Tibial artery (tissue), 4 donors: ENCODE results near the gene GTSF1L.

Experiments
- DNase-seq, 2 donors: peaks; one replicate each; pipeline ENCODE4 v3.0.0-alpha.2; 2019
- H3K27ac ChIP-seq, 2 donors: fragments of 200-600 bp; sonication (generic) in 1 of 2; 1 replicate in 1 of 2; 2 replicates in 1 of 2; pipeline ENCODE4 v1.5.1; 2018 to 2019; ENCODE audit warnings: mild to moderate bottlenecking in 1 of 2
- H3K27me3 ChIP-seq, 2 donors: fragments of 200-600 bp; sonication (generic) in 1 of 2; one replicate each; pipeline versions ENCODE4 v1.5.1 to v1.6.0; 2016 to 2019
- H3K36me3 ChIP-seq, 3 donors: fragments of 200-600 bp; sonication (generic) in 2 of 3; one replicate each; pipeline ENCODE4 v1.5.1; 2016 to 2019; ENCODE audit warnings: mild to moderate bottlenecking in 2 of 3
- H3K4me1 ChIP-seq, 4 donors: fragments of 200-600 bp; sonication (generic) in 2 of 4; 1 replicate in 3 of 4; 2 replicates in 1 of 4; pipeline ENCODE4 v1.5.1; 2016 to 2019
- H3K4me3 ChIP-seq, 2 donors: fragments of 200-600 bp; sonication (generic) in 1 of 2; 1 replicate in 1 of 2; 2 replicates in 1 of 2; pipeline ENCODE4 v1.5.1; 2018 to 2019; ENCODE audit warnings: mild to moderate bottlenecking in 2 of 2
- H3K9me3 ChIP-seq, 3 donors: fragments of 200-600 bp; sonication (generic) in 1 of 3; one replicate each; pipeline ENCODE4 v1.5.1; 2016 to 2019
- CTCF ChIP-seq, 2 experiments: fragments of 200-600 bp in 1 of 2; fragments of 450-650 bp in 1 of 2; IDR thresholded peaks; one replicate each; pipeline ENCODE4 v1.5.1; 2017 to 2019; ENCODE audit warnings: antibody characterized with exemption in 2 of 2, mild to moderate bottlenecking in 1 of 2, moderate library complexity in 1 of 2
- intact Hi-C: fragments of 100-400 bp; cut with DNase I; formaldehyde crosslinking; loops from one replicate; pipeline ENCODE4 v1.15.0; 2023; ENCODE audit warnings: low total_unique reads

The GTSF1L gene

GRCh38 chr20:43691928-43692524 lies 34.8 kb downstream of the GTSF1L start:
- Histone ChIP-seq H3K9me3 (no peaks in the 10 kb centered on the region), H3K36me3 (no peaks in the 10 kb centered on the region), H3K4me1 (no peaks in the 10 kb centered on the region), H3K4me3 (no peak overlapping the region), H3K27ac (no peak overlapping the region), H3K27me3 (no peaks in the 10 kb centered on the region)
- DNase-seq = no peak
- intact Hi-C loops = no loop called here
- peak in 1 of 2 experiments; percentile 22 for TF ChIP-seq CTCF (IDR thresholded peaks at IDR 0.05)

- H3K9me3 ChIP-seq = no peaks in the 10 kb centered on the region
- H3K4me3 ChIP-seq = no peak overlapping the region
- no peak for TF ChIP-seq CTCF (IDR thresholded peaks at IDR 0.05)
- no peak for DNase-seq
- intact Hi-C loops = no loop called here
- no peak overlapping the region for H3K27ac ChIP-seq
- no peaks in the 10 kb centered on the region for H3K27me3 ChIP-seq
- no peaks in the 10 kb centered on the region for H3K4me1 ChIP-seq
- no peaks in the 10 kb centered on the region for H3K36me3 ChIP-seq
These were observed 35.7 kb downstream of the GTSF1L start for GRCh38 chr20:43690943-43691598.

DNA sequence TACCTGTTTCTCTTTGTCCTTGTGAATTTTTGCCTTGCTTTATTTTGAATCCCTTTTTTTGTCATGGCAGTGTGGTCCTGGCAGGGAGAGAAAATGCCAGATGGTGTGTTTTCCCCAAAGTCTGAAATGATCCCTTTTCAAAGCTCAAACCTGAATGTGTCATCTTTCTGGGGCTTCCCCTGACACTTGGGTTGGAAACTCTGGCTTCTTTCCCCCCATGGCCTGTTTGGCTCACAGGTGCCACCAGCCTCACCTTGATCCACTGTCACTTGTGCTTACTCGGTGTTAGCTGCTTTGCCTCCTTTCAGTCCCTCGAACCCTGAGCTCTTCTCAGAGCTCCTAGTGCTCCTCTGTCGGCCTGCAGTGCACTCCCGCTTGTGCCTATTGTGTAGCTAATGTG lies 37.6 kb downstream of the GTSF1L start:
- no peaks in the 10 kb centered on the region for H3K9me3 ChIP-seq
- no peak overlapping the region for H3K4me3 ChIP-seq
- no peak overlapping the region for H3K27ac ChIP-seq
- no peaks in the 10 kb centered on the region for H3K27me3 ChIP-seq
- H3K4me1 ChIP-seq = no peaks in the 10 kb centered on the region
- intact Hi-C loops = no loop called here
- DNase-seq = no peak
- no peaks in the 10 kb centered on the region for H3K36me3 ChIP-seq
- TF ChIP-seq CTCF (IDR thresholded peaks at IDR 0.05) = no peak

- H3K36me3 ChIP-seq = no peaks in the 10 kb centered on the region
- intact Hi-C loops = no loop called here
- no peaks in the 10 kb centered on the region for H3K27me3 ChIP-seq
- no peaks in the 10 kb centered on the region for H3K9me3 ChIP-seq
- H3K27ac ChIP-seq = no peak overlapping the region
- DNase-seq = no peak
- H3K4me3 ChIP-seq = no peak overlapping the region
- H3K4me1 ChIP-seq = no peaks in the 10 kb centered on the region
- TF ChIP-seq CTCF (IDR thresholded peaks at IDR 0.05) = no peak
These were observed 40.0 kb downstream of the GTSF1L start for GRCh38 chr20:43686820-43687219.

DNA sequence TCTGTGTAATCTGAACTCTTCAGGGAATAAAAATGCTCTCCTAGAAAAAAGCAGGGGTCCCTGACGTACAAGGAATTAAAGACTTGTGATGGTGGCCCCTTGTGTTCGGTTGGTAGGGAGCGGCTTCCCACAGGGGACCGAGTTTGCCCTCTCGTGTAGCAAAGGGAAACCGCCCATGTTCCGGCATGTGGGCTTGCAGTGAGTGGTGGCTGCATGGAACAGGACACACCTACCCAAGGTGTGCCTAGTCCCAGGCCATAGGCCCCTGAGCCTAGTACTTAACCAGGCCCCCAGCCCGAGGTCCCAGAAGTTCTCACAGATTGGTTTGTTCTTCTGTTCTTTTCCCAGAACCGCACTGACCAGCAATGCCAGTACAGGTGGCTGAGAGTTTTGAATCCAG lies 44.4 kb downstream of the GTSF1L start:
- no peak overlapping the region for H3K4me3 ChIP-seq
- H3K27ac ChIP-seq = no peak overlapping the region
- no peak for DNase-seq
- intact Hi-C loops = no loop called here
- no peaks in the 10 kb centered on the region for H3K27me3 ChIP-seq
- no peaks in the 10 kb centered on the region for H3K36me3 ChIP-seq
- no peak for TF ChIP-seq CTCF (IDR thresholded peaks at IDR 0.05)
- H3K4me1 ChIP-seq = no peaks in the 10 kb centered on the region
- H3K9me3 ChIP-seq = no peaks in the 10 kb centered on the region
